Measurements from ENCODE around the gene ROGDI. TPM values are rescaled to one million over a fixed set of nuclear protein-coding genes. Genes with fewer than 3 reads are reported as not detected.

The ROGDI gene
- total and polyA plus RNA-seq, 9 of the 15 experiments (the other 6 are each of a cell fraction or from before 2014, with no cell fraction given) = 0.97 to 37.3 (median 16.5) TPM

DNA sequence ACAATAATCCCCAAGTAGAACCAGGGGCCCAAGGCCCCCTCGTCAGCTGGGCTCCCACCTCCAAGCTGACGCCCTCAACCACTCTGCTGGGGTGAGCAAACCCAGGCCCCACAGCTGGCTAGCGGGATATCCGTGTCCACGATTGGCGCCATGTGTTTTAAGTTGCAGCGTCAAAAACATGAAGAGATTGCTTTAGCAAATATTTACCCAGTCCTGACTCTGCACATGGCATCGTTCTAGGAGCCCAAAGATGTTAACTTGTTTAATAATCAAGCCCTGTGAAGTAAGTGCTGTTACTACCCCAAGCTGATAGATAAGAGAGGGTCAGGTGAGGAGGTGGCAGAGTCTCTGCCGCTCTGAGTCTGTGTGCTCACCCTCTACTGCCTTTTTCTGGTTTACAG lies 13.9 kb downstream of the ROGDI start (continued):
- TF ChIP-seq RERE (CRISPR knock-in tag; IDR thresholded peaks at IDR 0.05; ENCODE audit: borderline replicate concordance) = no peak
- TF ChIP-seq ARID3A (IDR thresholded peaks at IDR 0.05; ENCODE audit: borderline replicate concordance, low read depth, low read length) = no peak
- TF ChIP-seq BCOR (IDR thresholded peaks at IDR 0.05) = no peak
- TF ChIP-seq WHSC1 (IDR thresholded peaks at IDR 0.05; ENCODE audit: low read length) = no peak
- TF ChIP-seq TFAP4 (CRISPR knock-in tag; IDR thresholded peaks at IDR 0.05; ENCODE audit: borderline replicate concordance) = peak; percentile 24; the same call in 1 of the 2 replicates
- no peak for TF ChIP-seq KAT8 (IDR thresholded peaks at IDR 0.05; ENCODE audit: low read depth)
- no peak for TF ChIP-seq ZNF134 (CRISPR knock-in tag; conservative IDR thresholded peaks at IDR 0.05)
- peak; percentile 53; the same call in 1 of the 2 replicates for TF ChIP-seq L3MBTL2 (IDR thresholded peaks at IDR 0.05)
- TF ChIP-seq PTTG1 (tag; IDR thresholded peaks at IDR 0.05; ENCODE audit: low read depth) = no peak
- TF ChIP-seq, protein P1, sequence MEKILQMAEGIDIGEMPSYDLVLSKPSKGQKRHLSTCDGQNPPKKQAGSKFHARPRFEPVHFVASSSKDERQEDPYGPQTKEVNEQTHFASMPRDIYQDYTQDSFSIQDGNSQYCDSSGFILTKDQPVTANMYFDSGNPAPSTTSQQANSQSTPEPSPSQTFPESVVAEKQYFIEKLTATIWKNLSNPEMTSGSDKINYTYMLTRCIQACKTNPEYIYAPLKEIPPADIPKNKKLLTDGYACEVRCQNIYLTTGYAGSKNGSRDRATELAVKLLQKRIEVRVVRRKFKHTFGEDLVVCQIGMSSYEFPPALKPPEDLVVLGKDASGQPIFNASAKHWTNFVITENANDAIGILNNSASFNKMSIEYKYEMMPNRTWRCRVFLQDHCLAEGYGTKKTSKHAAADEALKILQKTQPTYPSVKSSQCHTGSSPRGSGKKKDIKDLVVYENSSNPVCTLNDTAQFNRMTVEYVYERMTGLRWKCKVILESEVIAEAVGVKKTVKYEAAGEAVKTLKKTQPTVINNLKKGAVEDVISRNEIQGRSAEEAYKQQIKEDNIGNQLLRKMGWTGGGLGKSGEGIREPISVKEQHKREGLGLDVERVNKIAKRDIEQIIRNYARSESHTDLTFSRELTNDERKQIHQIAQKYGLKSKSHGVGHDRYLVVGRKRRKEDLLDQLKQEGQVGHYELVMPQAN (IDR thresholded peaks at IDR 0.05; ENCODE audit: borderline replicate concordance) = no peak
- no peak for TF ChIP-seq ZNF398 (CRISPR knock-in tag; IDR thresholded peaks at IDR 0.05)
- TF ChIP-seq ZNF561 (CRISPR knock-in tag; conservative IDR thresholded peaks at IDR 0.05) = no peak
- no peak for TF ChIP-seq HEY1 (CRISPR knock-in tag; IDR thresholded peaks at IDR 0.05; ENCODE audit: borderline replicate concordance)
- no peak for TF ChIP-seq TCF7 (IDR thresholded peaks at IDR 0.05; ENCODE audit: borderline replicate concordance)

Data from K562 (cell line).